Endothelial cell of umbilical vein (primary cell): ENCODE data around the gene TRIM47. TPM values are rescaled to one million over a fixed set of nuclear protein-coding genes. Genes with fewer than 3 reads are reported as not detected.

Experiments used
- BruUV-seq: library from RNA; stranded (reverse); fragments of 400-500 nt; replicated peaks from 2 replicates; lab custom pipeline; 2021; lab: Mats Ljungman, UMichigan
- CTCF ChIA-PET: fragments of 300-600, 350-600 bp; sonication (Branson Sonifier 250); formaldehyde crosslinking; loops from one replicate; lab custom pipeline; 2021; ENCODE audit warnings: antibody characterized with exemption, inconsistent platforms; lab: Charles Lee
- POLR2A ChIA-PET: fragments of 300-600, 350-600 bp; sonication (Branson Sonifier 250); formaldehyde crosslinking; loops from one replicate; lab custom pipeline; 2021; ENCODE audit warnings: antibody characterized with exemption, inconsistent platforms; lab: Charles Lee
- DNase-seq: peaks from one replicate; pipeline ENCODE4 v3.0.0-alpha.2; 2011; ENCODE audit warnings: low read depth, low spot score
- FAIRE-seq: peaks from 2 replicates; lab custom pipeline; 2011; peaks lifted over from hg19 to GRCh38; lab: Jason Lieb, UNC
- H2AFZ ChIP-seq: 2 replicates; pipeline ENCODE4 v1.6.0; 2012; ENCODE audit warnings: low read depth, low read length, control low read depth, inconsistent platforms
- H3K27ac ChIP-seq: 2 replicates; pipeline ENCODE4 v1.5.1; 2011; ENCODE audit warnings: low read depth, mild to moderate bottlenecking, control low read depth, low read length, moderate library complexity; ENCODE audit not compliant: insufficient read depth
- H3K27me3 ChIP-seq, 2 experiments: 2 replicates each; pipeline versions ENCODE4 v1.6.0 to v1.6.1; 2011; ENCODE audit warnings: low read length in 2 of 2, mixed read lengths in 1 of 2; ENCODE audit not compliant: control insufficient read depth in 2 of 2, insufficient read depth in 2 of 2
- H3K36me3 ChIP-seq, 2 experiments: 2 replicates in 1 of 2; 3 replicates in 1 of 2; pipeline ENCODE4 v1.5.1; 2011; ENCODE audit warnings: low read length in 2 of 2, mild to moderate bottlenecking in 1 of 2, moderate library complexity in 1 of 2; ENCODE audit not compliant: control insufficient read depth in 2 of 2, insufficient read depth in 2 of 2; ENCODE audit errors: extremely low read depth in 1 of 2
- H3K4me1 ChIP-seq: 3 replicates; pipeline ENCODE4 v1.5.1; 2011; ENCODE audit warnings: mild to moderate bottlenecking, low read length; ENCODE audit not compliant: control insufficient read depth, insufficient read depth; ENCODE audit errors: extremely low read depth
- H3K4me2 ChIP-seq: 2 replicates; pipeline ENCODE4 v1.6.1; 2011; ENCODE audit warnings: low read length, control low read depth, mixed read lengths; ENCODE audit not compliant: insufficient read depth
- H3K4me3 ChIP-seq, 3 experiments: fragments of 200-600 bp in 1 of 3; sonication (generic), shearing (Covaris generic) in 1 of 3; replicated peaks in 1 of 3; 2 replicates each; pipeline ENCODE4 v1.5.1; 2011 to 2016; ENCODE audit warnings: control low read depth in 3 of 3, low read length in 3 of 3, mild to moderate bottlenecking in 2 of 3, inconsistent platforms in 1 of 3, low read depth in 1 of 3, moderate library complexity in 1 of 3; ENCODE audit not compliant: insufficient read depth in 1 of 3
- H3K79me2 ChIP-seq: 2 replicates; pipeline ENCODE4 v1.6.0; 2012; ENCODE audit warnings: low read length, inconsistent platforms; ENCODE audit not compliant: control insufficient read depth, insufficient read depth
- H3K9ac ChIP-seq: replicated peaks from 2 replicates; pipeline ENCODE3; 2011; ENCODE audit warnings: low read length, control low read depth; ENCODE audit not compliant: insufficient read depth; ENCODE audit errors: extremely low read depth
- H3K9me1 ChIP-seq: replicated peaks from 3 replicates; pipeline ENCODE4 v1.6.0; 2011; ENCODE audit warnings: mild to moderate bottlenecking, low read length; ENCODE audit not compliant: control insufficient read depth, insufficient read depth; ENCODE audit errors: extremely low read depth
- H3K9me3 ChIP-seq: replicated peaks from 2 replicates; pipeline ENCODE4 v1.5.1; 2012; ENCODE audit warnings: low read length, inconsistent platforms; ENCODE audit not compliant: control insufficient read depth, insufficient read depth
- H4K20me1 ChIP-seq: replicated peaks from 2 replicates; pipeline ENCODE3; 2011; ENCODE audit warnings: mild to moderate bottlenecking, low read length; ENCODE audit not compliant: control insufficient read depth, insufficient read depth; ENCODE audit errors: extremely low read depth
- EZH2 ChIP-seq: IDR thresholded peaks from 2 replicates; pipeline ENCODE4 v1.6.1; 2012; ENCODE audit warnings: borderline replicate concordance, low read depth, mild to moderate bottlenecking, moderate library complexity, low read length, inconsistent platforms; ENCODE audit not compliant: severe bottlenecking
- FOS ChIP-seq: IDR thresholded peaks from 2 replicates; pipeline ENCODE4 v1.6.1; 2011; ENCODE audit warnings: mild to moderate bottlenecking, low read length, moderate library complexity, borderline replicate concordance; ENCODE audit not compliant: insufficient read depth
- GATA2 ChIP-seq: IDR thresholded peaks from 2 replicates; pipeline ENCODE4 v1.7.0; 2011; ENCODE audit warnings: low read depth, mild to moderate bottlenecking, moderate library complexity, mixed read lengths, low read length; ENCODE audit not compliant: insufficient read length, insufficient read depth
- JUN ChIP-seq: IDR thresholded peaks from 2 replicates; pipeline ENCODE4 v1.6.1; 2011; ENCODE audit warnings: borderline replicate concordance, low read depth; ENCODE audit not compliant: insufficient read length, insufficient read depth
- MYC ChIP-seq: IDR thresholded peaks from one replicate; pipeline ENCODE4 v1.6.1; 2011; ENCODE audit warnings: mild to moderate bottlenecking, low read depth, low read length
- POLR2A ChIP-seq: IDR thresholded peaks from 2 replicates; pipeline ENCODE4 v1.6.1; 2012; ENCODE audit warnings: low read depth, mild to moderate bottlenecking, control low read depth, low read length
- POLR2AphosphoS5 ChIP-seq: IDR thresholded peaks from 2 replicates; pipeline ENCODE4 v1.6.1; 2012; ENCODE audit warnings: low read depth, mild to moderate bottlenecking, control low read depth, low read length, moderate library complexity; ENCODE audit not compliant: insufficient read depth
- dilution Hi-C: fragments of 300-500 bp; cut with MboI; formaldehyde crosslinking; loops from one replicate; pipeline ENCODE4 v1.15.0; 2019; ENCODE audit warnings: low sequenced_read_pairs; ENCODE audit not compliant: extremely low pct_ligation_motif_present
- intact Hi-C: fragments of 100-400 bp; cut with micrococcal nuclease; formaldehyde crosslinking; loops from one replicate; pipeline ENCODE4 v1.10.0; 2022
- polyA plus RNA-seq, 4 experiments: library from polyadenylated mRNA; depleted of rRNA in 3 of 4; stranded (reverse) in 3 of 4; unstranded in 1 of 4; fragments of >200 nt; gene quantifications; 2 replicates each; pipeline versions ENCODE4 v1.2.1 to v1.2.3, GENCODE V29; 2011 to 2012; ENCODE audit warnings: missing spikeins in 1 of 4
- total RNA-seq: library from RNA; stranded (reverse); gene quantifications from 2 replicates; pipeline ENCODE4 v1.2.3, GENCODE V29; 2021
- TF ChIP-seq, protein P1 (sequence below), 2 donors: IDR thresholded peaks; 1 replicate in 1 of 2; 2 replicates in 1 of 2; pipeline ENCODE4 v1.5.1; 2011; ENCODE audit warnings: low read length in 2 of 2, mild to moderate bottlenecking in 2 of 2, moderate library complexity in 2 of 2, control low read depth in 1 of 2, inconsistent platforms in 1 of 2, low read depth in 1 of 2; ENCODE audit not compliant: insufficient read depth in 1 of 2; ENCODE audit errors: extremely low read depth in 1 of 2
- TF ChIP-seq, protein P2 (sequence below): IDR thresholded peaks from 2 replicates; pipeline ENCODE4 v1.6.1; 2011; ENCODE audit not compliant: insufficient read depth, insufficient read length

Gene TRIM47
- total and polyA plus RNA-seq, 2 donors (not counting 3 experiments of a cell fraction or from before 2014, with no cell fraction given), result 67.7 to 75.1 TPM

DNA sequence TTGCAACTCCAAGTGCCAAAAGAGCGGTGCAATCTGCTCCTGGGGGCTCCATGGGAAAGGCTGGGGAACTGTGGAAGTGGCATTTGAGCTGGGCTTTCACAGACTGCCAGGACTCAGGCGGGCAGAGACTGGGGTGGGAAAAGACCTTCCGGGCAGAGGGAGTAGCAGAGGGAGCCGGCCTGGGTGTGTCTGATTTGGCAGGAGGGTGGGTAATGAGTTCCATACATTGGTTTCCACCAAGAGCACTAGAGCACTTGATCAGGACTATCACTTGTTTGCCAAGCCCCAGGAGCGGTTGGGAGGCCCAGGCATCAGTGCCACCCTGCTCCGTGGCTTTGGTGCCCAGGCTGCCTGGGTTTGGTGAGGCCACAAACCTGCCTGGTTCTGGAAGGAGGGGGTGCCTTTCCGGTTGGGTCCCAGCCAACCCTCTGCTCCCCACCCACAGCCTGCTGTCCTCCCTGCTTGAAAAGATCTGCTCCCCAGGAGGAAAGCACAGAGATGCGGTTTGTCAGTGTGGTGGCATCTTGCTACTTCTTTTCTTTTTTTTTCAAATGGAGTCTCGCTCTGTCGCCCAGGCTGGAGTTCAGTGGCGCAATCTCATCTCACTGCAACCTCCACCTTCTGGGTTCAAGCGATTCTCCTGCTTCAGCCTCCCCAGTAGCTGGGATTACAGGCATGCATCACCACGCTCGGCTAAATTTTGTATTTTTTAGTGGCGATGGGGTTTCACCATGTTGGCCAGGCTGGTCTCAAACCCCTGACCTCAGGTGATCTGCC is 3.5 kb upstream of the TRIM47 start:
- H3K79me2 ChIP-seq, result no peaks in the 10 kb centered on the region
- BruUV-seq, result no TSS peak
- dilution Hi-C loops, result no loop called here
- H3K27ac ChIP-seq, result no peak overlapping the region
- POLR2A ChIA-PET, result no interaction called here
- H2AFZ ChIP-seq, result no peak overlapping the region
- H3K9me3 ChIP-seq, result no peaks in the 10 kb centered on the region
- CTCF ChIA-PET, result interaction anchor here (1.0 to 1.9 kb wide), 2 partner anchors 14 to 36 kb away, joined by 5 to 12 read pairs; partner anchors contain the start of gene TRIM65
- TF ChIP-seq MYC, result no peak
- no peak for TF ChIP-seq GATA2
- TF ChIP-seq JUN, result no peak
- no peak for TF ChIP-seq EZH2
- TF ChIP-seq, protein P1, sequence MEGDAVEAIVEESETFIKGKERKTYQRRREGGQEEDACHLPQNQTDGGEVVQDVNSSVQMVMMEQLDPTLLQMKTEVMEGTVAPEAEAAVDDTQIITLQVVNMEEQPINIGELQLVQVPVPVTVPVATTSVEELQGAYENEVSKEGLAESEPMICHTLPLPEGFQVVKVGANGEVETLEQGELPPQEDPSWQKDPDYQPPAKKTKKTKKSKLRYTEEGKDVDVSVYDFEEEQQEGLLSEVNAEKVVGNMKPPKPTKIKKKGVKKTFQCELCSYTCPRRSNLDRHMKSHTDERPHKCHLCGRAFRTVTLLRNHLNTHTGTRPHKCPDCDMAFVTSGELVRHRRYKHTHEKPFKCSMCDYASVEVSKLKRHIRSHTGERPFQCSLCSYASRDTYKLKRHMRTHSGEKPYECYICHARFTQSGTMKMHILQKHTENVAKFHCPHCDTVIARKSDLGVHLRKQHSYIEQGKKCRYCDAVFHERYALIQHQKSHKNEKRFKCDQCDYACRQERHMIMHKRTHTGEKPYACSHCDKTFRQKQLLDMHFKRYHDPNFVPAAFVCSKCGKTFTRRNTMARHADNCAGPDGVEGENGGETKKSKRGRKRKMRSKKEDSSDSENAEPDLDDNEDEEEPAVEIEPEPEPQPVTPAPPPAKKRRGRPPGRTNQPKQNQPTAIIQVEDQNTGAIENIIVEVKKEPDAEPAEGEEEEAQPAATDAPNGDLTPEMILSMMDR (IDR thresholded peaks at IDR 0.05; ENCODE audit: extremely low read depth in 1 of 2, insufficient read depth in 1 of 2, low read depth in 1 of 2, low read length in 2 of 2), result no peak
- no peak for TF ChIP-seq POLR2AphosphoS5
- no peak for TF ChIP-seq FOS
- no peak for TF ChIP-seq POLR2A
- TF ChIP-seq, protein P2, sequence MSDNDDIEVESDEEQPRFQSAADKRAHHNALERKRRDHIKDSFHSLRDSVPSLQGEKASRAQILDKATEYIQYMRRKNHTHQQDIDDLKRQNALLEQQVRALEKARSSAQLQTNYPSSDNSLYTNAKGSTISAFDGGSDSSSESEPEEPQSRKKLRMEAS, result no peak
- H3K4me1 ChIP-seq, result peaks cover 10% of the 10 kb centered on the region
- DNase-seq, result no peak
- no peaks in the 10 kb centered on the region for H3K9me1 ChIP-seq
- no peaks in the 10 kb centered on the region for H3K36me3 ChIP-seq
- H3K4me3 ChIP-seq, result no peak overlapping the region
- H3K27me3 ChIP-seq, result no peaks in the 10 kb centered on the region
- intact Hi-C loops, result no loop called here
- H3K9ac ChIP-seq, result no peak overlapping the region
- no peak for FAIRE-seq
- H4K20me1 ChIP-seq, result no peaks in the 10 kb centered on the region
- H3K4me2 ChIP-seq, result no peak overlapping the region
